ENCODE results near the gene GNGT1.

Gene GNGT1

DNA sequence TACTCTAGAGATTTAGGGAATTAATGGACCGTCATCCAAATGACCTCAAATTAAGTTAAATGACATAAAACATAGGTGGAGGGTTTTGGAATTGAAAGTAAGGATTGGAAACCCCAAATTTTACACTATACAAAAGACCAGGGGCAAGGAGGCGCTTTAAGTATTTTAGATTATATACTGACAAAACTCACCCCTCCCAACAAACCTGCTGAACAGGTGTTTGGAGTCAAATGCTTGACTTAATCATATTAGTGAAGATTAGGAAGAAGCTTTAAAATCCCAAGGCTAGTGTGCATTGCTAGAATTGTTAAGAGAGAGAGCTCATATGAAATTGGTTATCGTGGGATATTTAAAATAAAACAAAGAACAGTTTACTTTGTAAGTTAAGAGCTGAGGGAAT, at the start of gene GNGT1:
GNGT1 (plus strand) TSS at position 301 of the 400 bp plus-strand sequence. CDS start 180 bp downstream, outside the sequence.
- no peak for DNase-seq (ENCODE audit: low read depth in 1 of 2, low spot score in 1 of 2)

- no peak for DNase-seq (ENCODE audit: low read depth in 1 of 2, low spot score in 1 of 2)
Measured at GRCh38 chr7:93858857-93859256, 47.5 kb upstream of the GNGT1 start.

GRCh38 chr7:93860261-93860660, 46.1 kb upstream of the GNGT1 start:
- DNase-seq (ENCODE audit: low read depth in 1 of 2, low spot score in 1 of 2), result no peak

DNA sequence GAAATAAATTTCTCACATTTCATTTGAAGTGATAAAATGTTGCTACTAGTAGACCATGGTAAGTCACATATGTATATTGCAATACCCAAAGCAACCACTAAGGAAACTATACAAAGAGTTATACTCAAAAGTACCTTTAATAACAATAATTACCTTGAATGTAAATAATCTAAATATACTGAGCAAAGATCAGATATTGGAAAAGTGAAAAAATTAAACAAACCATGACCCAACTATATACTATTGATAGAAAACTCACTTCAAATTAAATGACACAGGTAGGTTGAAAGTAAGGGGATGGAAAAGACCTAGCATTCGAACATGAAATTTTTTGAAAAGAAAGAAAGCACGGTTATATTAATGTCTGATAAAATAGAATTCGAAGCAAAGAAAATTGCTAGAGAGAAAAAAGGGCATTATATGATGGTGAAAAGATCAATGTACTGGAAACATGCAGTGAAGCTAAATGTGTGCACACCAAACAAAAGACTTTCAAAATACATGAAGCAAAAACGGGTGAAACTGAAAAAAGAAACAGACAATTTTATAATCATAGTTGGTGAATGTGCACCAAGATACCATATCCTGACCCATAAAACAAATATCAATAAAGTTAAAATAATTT, 44.9 kb upstream of the GNGT1 start:
- DNase-seq (ENCODE audit: low read depth in 1 of 2, low spot score in 1 of 2), result no peak

DNA sequence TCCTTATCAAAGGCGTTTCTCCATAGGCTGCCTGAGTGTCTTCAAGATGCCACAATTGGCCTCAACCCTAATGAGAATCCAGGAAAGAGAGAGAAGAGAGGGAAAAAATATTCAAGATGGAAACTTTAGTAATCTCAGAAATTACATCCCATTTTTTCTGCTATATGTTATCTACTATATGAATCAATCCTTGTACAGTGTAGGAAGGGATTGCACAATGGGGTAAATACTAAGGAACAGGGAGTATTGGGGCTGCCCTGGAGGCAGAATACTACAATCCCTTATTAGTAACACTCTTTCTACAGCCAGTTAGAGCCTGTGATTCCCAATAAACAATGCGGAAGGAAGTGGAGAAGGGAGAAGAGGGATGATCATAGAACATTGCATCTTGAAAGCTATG, 43.7 kb upstream of the GNGT1 start:
- DNase-seq (ENCODE audit: low read depth in 1 of 2, low spot score in 1 of 2), result no peak

GRCh38 chr7:93866886-93867285, 39.5 kb upstream of the GNGT1 start:
- DNase-seq (ENCODE audit: low read depth in 1 of 2, low spot score in 1 of 2), result no peak

GRCh38 chr7:93873998-93874574, 32.3 kb upstream of the GNGT1 start:
- DNase-seq (ENCODE audit: low read depth in 1 of 2, low spot score in 1 of 2), result no peak

GRCh38 chr7:93877742-93878141, 28.6 kb upstream of the GNGT1 start:
- DNase-seq (ENCODE audit: low read depth in 1 of 2, low spot score in 1 of 2), result no peak

DNA sequence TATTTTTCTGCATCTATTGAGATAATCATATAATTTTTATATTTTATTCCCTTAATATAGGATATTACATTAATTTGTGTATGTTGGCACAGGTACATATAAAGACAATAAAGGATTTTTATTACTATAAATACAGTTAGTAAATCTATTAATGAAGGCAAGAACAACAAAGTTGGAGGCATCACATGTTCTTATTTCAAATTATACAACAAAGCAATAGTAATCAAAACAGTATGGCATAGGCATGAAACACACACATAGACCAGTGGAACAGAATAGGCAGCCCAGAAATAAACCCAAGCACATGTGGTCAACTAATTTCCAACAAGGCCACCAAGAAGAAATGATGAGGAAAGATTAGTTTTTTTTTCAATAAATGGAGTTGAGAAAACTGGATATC, 27.0 kb upstream of the GNGT1 start:
- DNase-seq (ENCODE audit: low read depth in 1 of 2, low spot score in 1 of 2), result no peak

- DNase-seq (ENCODE audit: low read depth in 1 of 2, low spot score in 1 of 2), result no peak
Measured at GRCh38 chr7:93882468-93882867, 23.9 kb upstream of the GNGT1 start.

DNA sequence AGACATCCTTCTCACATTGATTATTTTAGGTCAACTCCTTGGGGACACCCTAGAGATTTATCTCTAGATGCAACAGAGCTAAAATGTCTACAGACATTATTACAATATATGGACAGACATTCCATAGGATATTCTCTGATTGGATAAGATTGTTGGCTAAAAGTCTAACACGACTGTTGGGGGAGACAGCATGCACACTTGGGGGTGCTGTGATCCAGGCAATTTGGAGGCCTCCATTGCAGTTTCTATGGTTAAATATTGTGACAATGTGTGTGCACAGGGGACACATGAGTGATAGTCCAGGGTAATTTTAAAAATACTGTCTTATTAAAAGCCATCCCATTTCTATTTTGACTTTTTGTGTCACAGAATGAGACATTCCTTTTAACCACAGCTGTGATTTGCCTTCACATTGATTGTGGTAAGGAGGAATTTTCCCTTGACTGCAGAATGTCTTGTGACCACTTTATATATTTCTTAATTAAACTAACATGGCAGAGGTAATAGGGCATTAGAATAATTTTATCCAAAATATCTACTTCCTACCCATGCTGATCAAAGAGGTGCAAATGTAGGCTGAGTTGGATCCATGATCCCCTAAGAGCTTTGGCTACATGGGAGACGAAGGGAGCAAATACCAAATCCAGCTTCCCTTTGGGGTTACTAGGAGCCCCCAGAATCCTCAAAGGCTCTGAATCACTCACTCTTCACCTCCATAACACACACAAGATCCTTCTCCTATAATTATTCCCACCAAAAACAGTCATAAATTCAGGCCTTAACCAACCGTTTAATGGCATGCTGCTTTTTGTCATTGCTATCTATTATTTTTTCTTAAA, 23.1 kb upstream of the GNGT1 start:
- DNase-seq (ENCODE audit: low read depth in 1 of 2, low spot score in 1 of 2), result no peak

DNA sequence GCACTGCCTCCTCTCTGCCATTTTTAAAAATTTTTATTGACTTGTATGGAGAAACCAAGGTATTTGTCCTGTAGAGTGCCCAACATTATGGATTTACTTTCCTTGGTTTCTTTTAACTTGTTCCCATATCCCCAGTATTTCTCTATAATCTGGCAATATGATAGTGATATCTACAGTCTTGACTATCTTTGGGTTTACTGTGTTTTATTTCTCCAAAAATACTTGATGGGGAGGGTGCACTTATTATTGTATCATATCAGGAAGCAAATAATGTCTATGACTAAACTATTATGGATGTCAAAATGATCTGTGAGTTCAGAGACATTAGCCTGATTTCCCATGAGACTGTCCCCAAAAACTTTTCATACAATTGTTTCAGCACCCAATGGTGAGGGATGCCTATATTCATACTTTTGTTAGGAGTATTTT, 22.4 kb upstream of the GNGT1 start:
- no peak for DNase-seq (ENCODE audit: low read depth in 1 of 2, low spot score in 1 of 2)

- DNase-seq (ENCODE audit: low read depth in 1 of 2, low spot score in 1 of 2), result no peak
Measured at GRCh38 chr7:93884541-93884940, 21.8 kb upstream of the GNGT1 start.

- no peak for DNase-seq (ENCODE audit: low read depth in 1 of 2, low spot score in 1 of 2)
Measured at GRCh38 chr7:93889261-93889660, 17.1 kb upstream of the GNGT1 start.

- no peak for DNase-seq (ENCODE audit: low read depth in 1 of 2, low spot score in 1 of 2)
Measured at GRCh38 chr7:93890041-93890463, 16.3 kb upstream of the GNGT1 start.

- DNase-seq (ENCODE audit: low read depth in 1 of 2, low spot score in 1 of 2), result no peak
Measured at GRCh38 chr7:93890464-93891068, 15.8 kb upstream of the GNGT1 start, which contains the start of gene TFPI2. Gene TFPI2 (minus strand): TSS chr7:93890753. CDS start chr7:93890678, 75 bp downstream.

DNA sequence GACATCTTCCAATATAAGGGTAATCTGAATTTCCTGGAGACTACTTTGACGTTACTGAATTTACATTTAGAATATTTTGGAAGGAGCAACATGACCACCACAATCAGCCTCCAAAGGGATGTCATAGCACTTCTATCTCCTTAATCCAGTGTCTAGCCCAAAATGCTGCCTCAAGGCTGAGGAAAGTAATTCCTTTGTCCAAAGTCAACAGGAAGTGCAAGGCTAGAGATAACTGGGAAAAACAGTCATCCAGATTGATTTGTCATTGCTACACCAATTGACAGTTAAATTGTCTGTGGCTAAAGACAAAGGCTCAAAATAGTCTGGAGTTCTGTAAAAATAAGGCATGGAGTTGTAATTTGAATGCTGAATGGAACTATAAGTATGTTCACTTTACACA, 11.9 kb upstream of the GNGT1 start:
- DNase-seq (ENCODE audit: low read depth in 1 of 2, low spot score in 1 of 2), result no peak

- DNase-seq (ENCODE audit: low read depth in 1 of 2, low spot score in 1 of 2), result no peak
Measured at GRCh38 chr7:93894966-93895640, 11.3 kb upstream of the GNGT1 start.

GRCh38 chr7:93895859-93896600, 10.3 kb upstream of the GNGT1 start:
- DNase-seq (ENCODE audit: low read depth in 1 of 2, low spot score in 1 of 2), result no peak

GRCh38 chr7:93897680-93898079, 8.7 kb upstream of the GNGT1 start:
- no peak for DNase-seq (ENCODE audit: low read depth in 1 of 2, low spot score in 1 of 2)
